ENCODE measurements around the gene ANTXR1.

GRCh38 chr2:68989035-68989434 lies 23.9 kb upstream of the ANTXR1 start:
- TF ChIP-seq, protein P1, sequence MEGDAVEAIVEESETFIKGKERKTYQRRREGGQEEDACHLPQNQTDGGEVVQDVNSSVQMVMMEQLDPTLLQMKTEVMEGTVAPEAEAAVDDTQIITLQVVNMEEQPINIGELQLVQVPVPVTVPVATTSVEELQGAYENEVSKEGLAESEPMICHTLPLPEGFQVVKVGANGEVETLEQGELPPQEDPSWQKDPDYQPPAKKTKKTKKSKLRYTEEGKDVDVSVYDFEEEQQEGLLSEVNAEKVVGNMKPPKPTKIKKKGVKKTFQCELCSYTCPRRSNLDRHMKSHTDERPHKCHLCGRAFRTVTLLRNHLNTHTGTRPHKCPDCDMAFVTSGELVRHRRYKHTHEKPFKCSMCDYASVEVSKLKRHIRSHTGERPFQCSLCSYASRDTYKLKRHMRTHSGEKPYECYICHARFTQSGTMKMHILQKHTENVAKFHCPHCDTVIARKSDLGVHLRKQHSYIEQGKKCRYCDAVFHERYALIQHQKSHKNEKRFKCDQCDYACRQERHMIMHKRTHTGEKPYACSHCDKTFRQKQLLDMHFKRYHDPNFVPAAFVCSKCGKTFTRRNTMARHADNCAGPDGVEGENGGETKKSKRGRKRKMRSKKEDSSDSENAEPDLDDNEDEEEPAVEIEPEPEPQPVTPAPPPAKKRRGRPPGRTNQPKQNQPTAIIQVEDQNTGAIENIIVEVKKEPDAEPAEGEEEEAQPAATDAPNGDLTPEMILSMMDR (IDR thresholded peaks at IDR 0.05 in 2 of 3, conservative IDR thresholded peaks at IDR 0.05 in 1 of 3; ENCODE audit: borderline replicate concordance in 1 of 3, insufficient read depth in 1 of 3, low read depth in 2 of 3, low read length in 2 of 3): no peak
- TF ChIP-seq SP1 (IDR thresholded peaks at IDR 0.05; ENCODE audit: low read depth) (no peak), POLR2AphosphoS5 (IDR thresholded peaks at IDR 0.05; ENCODE audit: low read depth, low read length) (no peak), SRF (IDR thresholded peaks at IDR 0.05; ENCODE audit: low read depth) (no peak), POLR2A (IDR thresholded peaks at IDR 0.05; ENCODE audit: borderline replicate concordance, extremely low read depth, insufficient read depth, insufficient read length) (no peak), YY1 (IDR thresholded peaks at IDR 0.05; ENCODE audit: extremely low read depth, insufficient replicate concordance, low read depth, low read length) (no peak), ZFX (IDR thresholded peaks at IDR 0.05) (no peak), JUND (IDR thresholded peaks at IDR 0.05) (no peak), RAD21 (IDR thresholded peaks at IDR 0.05; ENCODE audit: low read depth) (no peak), EZH2 (IDR thresholded peaks at IDR 0.05) (no peak)
- TF ChIP-seq, protein P2, sequence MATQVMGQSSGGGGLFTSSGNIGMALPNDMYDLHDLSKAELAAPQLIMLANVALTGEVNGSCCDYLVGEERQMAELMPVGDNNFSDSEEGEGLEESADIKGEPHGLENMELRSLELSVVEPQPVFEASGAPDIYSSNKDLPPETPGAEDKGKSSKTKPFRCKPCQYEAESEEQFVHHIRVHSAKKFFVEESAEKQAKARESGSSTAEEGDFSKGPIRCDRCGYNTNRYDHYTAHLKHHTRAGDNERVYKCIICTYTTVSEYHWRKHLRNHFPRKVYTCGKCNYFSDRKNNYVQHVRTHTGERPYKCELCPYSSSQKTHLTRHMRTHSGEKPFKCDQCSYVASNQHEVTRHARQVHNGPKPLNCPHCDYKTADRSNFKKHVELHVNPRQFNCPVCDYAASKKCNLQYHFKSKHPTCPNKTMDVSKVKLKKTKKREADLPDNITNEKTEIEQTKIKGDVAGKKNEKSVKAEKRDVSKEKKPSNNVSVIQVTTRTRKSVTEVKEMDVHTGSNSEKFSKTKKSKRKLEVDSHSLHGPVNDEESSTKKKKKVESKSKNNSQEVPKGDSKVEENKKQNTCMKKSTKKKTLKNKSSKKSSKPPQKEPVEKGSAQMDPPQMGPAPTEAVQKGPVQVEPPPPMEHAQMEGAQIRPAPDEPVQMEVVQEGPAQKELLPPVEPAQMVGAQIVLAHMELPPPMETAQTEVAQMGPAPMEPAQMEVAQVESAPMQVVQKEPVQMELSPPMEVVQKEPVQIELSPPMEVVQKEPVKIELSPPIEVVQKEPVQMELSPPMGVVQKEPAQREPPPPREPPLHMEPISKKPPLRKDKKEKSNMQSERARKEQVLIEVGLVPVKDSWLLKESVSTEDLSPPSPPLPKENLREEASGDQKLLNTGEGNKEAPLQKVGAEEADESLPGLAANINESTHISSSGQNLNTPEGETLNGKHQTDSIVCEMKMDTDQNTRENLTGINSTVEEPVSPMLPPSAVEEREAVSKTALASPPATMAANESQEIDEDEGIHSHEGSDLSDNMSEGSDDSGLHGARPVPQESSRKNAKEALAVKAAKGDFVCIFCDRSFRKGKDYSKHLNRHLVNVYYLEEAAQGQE (IDR thresholded peaks at IDR 0.05; ENCODE audit: low read depth): no peak

Data from HCT116 (cell line).